Daoy (cell line): Measurements from ENCODE around the gene PRODH. TPM values are rescaled to one million over a fixed set of nuclear protein-coding genes. Genes with fewer than 3 reads are reported as not detected.
"Not testable (repeated sequence)": the region's sequence is repeated elsewhere in the genome, so short reads cannot be mapped to it uniquely, and the experiment has no call there.

Experiments used
- DNase-seq: peaks from one replicate; pipeline ENCODE4 v3.0.0-alpha.2; 2015; ENCODE audit warnings: low read depth
- total RNA-seq: library from RNA; depleted of rRNA; stranded (reverse); fragments of >200 nt; shearing (Covaris generic); gene quantifications from 2 replicates; pipeline ENCODE4 v1.2.3, GENCODE V29; 2014

The PRODH gene
- total RNA-seq, 1 experiment from 2014 or later, result 0.11 TPM

DNA sequence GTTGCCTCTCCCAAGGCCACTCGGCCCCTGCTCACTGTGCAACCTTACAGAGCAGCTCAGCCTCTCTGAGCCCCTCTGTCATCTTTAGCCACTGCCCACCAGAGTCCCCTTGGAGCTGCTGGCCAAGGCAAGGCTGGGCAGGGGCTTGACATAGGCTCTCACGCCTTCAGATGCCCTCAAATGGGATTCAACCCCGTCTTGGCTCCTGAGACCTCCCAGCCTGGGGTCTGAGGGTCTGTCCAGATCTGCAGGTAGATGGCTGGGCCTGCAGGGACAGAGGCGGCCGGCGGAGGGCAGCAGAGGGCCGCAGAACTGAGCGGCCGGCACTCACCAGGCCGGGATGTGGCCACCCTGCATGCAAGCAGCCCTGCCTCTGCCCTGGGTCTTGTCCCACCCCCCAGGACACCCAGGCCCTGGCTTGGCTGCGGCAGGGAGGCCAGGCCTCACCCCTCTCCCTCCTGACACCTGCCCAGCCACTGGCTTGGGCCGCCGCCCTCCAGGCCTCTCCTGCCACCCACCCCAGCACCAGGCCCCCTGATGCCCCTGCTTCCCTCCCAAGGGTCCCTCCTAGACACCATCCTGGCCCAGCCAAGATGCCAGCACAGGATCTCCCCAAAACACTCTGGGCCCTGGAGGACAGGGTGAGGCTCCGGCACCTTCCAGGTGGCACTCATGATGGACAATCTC, 18.4 kb upstream of the PRODH start:
- DNase-seq, result peak; percentile 64

DNA sequence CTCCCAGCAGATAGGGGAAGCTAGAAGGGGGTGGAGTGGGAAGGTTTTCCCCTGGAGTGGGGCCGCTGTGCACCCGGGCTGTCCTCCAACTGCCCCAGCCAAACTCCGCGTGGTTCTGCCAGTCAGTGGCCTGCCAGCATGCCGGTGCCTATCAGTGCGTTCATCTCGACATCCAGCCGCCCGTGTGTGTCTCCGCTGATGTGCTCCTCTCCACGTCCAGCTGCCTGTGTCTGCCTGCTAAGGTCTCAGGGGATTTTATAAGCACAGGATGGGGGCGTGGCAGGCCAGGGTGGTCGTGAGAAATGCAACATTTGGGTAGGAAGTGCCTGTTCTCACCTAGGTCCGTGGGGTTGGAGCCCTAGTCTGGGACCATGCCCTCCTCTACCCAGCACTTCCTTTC, 17.0 kb upstream of the PRODH start:
- not testable (repeated sequence) for DNase-seq

DNA sequence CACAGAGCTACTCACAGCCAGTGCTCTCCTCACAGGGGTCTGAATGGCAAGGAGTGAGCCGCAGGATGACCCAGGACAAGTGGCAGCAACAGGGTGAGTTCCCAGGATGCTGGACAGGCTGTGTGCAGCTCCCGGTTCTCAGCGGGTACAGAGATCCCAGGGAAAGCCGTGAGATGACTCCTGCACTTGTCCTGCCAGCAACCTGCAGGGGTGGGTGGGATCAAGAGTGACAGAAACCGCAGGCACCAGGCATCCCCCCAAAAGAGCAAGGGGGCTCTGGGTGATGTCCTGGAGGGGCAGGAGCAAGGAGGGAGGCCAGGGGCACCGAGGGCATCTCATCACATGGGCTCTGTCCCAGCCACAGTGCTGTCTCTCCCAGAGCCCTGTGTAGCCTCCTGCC, 15.9 kb upstream of the PRODH start:
- no peak for DNase-seq

DNA sequence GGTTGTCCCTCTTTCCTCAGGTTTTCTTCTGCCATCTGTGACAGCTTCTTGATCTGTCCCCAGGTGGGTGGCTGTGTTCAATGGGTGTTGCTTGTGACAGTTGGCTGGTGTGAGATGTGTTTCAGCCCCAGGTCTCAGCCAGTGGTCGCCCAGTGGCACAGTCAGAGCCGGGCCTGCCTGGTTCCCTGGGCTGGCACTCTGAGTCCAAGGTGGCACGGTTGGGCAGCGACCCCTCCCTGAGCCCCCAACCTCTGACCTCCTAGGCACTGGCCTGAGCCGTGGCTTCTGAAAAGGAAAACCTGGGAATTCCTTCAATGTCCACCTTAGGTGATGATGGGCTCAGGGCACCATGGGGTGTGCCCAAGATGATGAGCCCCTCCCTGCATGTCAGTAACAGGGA, 14.0 kb upstream of the PRODH start:
- no peak for DNase-seq

DNA sequence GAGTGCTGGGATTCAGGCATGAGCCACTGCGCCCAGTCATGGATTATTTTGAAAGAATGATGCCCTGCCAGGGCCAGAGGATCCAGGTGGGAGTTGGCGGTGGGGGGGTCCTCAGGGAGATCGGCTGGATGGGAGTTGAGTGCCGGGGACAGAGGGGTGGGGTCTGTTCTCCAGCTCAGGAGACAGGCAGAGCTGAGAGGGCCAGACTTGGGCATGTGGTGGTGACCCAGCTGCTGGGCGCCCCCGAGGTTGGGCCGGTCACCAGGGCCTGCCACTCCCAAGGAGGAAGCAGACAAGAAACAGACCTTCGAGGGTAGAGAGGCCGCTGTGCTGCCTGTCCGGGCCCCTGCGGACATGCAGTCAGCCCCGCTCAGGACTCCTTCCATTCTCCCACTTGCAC, 11.8 kb upstream of the PRODH start:
- DNase-seq, result no peak

DNA sequence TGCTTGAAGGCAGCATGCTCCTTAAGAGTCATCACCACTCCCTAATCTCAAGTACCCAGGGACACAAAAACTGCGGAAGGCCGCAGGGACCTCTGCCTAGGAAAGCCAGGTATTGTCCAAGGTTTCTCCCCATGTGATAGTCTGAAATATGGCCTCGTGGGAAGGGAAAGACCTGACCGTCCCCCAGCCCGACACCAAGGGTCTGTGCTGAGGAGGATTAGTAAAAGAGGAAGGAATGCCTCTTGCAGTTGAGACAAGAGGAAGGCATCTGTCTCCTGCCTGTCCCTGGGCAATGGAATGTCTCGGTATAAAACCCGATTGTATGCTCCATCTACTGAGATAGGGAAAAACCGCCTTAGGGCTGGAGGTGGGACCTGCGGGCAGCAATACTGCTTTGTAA, 11.0 kb upstream of the PRODH start:
- DNase-seq, result not testable (repeated sequence)

DNA sequence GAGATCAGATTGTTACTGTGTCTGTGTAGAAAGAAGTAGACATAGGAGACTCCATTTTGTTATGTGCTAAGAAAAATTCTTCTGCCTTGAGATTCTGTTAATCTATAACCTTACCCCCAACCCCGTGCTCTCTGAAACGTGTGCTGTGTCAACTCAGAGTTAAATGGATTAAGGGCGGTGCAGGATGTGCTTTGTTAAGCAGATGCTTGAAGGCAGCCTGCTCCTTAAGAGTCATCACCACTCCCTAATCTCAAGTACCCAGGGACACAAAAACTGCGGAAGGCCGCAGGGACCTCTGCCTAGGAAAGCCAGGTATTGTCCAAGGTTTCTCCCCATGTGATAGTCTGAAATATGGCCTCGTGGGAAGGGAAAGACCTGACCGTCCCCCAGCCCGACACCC, 2.6 kb upstream of the PRODH start:
- not testable (repeated sequence) for DNase-seq

DNA sequence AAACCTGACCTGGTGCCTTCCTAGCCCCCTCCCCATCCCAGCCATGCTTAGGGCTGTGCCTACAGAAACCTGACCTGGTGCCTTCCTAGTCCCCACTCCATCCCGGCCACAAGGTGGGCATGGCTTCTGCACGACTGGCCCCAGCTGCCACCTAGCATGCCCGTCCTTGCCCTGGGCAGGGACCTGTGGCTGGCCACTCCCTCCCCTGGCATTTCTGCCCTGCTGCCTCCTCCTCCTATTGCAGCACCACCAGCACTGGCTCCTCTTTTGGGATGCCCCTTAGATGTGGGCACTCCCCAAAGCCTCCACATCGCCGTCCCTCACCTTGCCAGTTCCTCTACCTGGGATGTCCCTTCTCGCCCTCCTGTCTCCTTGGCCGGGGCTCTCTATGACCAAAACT, 1.4 kb downstream of the PRODH start:
- DNase-seq, result not testable (repeated sequence)

DNA sequence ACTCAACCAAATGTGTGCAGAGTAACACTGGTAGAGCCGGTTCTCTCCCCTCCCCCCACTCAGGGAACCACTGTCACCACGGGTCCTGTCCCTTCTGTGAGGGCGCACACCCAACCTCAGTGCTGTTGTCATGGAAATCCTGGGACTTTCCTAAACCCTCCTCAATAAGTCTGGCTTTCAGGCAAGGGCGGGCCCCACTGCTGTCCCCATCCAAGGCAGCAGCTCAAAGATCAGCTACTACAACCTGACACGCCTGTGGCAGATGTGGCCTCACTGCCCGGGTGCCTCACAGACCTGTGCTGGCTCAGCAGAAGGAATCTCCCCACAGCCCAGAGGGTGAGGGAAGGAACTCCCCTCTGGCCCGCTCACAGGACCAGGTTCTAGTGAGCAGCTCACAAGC, 2.2 kb downstream of the PRODH start:
- no peak for DNase-seq

DNA sequence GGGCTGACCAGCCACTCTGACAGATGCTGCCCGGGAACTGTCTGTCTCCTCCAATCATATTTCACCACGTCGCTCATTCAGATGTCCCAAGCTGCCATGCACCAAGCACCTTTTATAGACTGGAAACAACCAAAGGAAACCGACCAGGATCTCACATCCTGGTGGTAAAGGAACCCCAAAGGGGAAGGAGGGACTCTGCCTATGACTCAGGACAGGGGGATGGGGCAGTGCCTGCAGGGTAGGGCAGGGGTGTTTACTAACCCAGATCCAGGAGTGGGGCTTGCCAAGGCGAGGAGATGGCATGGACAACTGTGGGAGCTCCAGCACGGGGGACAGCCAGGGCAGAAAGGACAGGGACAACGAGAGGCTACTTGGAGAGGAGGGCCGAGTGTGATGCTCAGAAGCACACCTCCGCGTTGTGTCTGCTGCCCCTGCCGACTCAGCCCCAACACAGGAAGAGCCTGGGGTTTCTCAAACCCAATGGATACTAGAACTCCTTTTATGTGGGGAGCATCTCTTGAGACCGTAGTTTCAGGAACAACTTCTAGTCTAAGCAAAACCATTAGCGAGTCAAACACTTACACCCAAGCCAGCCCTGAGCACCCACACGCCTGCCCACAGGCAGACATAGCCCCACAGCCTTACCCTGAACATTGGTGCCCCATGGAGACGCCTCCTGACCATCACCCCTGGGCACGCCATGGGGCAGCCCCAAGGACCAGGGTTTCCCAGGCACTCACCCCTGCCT, 4.0 kb downstream of the PRODH start:
- no peak for DNase-seq

DNA sequence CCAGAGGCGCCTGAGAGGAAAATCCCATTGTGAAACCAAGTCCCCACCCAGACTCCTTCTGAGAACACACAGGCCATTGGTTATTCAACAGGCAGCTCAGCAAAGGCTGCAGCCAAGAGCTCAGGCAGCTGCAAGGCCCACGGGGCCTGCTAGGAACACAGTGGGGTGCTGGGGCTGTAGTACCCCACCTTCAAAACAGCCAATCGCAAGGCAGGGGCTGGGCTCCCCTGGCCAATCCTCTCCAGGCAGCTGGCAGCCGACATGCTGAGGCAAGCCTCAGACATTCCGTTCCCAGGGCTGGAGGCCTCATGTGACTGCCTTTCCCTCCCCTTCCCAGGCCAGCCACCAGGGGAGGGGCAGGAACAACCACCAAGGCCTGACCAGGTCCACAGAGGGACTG, 6.6 kb downstream of the PRODH start:
- DNase-seq, result no peak

DNA sequence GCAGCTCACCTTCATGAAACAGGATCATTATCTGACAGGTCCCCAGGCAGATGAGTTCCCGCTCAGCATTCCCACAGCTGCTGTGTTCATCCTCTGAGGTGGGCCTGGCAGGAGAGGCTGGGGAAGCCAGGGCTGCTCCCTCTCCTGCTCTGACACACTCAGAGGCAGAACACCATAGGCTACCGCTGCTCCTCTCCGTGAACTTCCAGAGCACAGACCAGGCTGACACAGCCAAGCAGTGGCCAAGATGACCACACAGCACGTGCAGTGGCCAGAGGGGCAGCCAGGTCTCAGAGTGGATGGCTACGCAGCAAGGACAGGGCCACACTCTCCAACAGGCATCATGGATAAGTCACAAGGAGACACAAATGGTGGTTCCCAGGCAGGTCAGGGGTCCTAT, 8.5 kb downstream of the PRODH start:
- DNase-seq, result no peak

DNA sequence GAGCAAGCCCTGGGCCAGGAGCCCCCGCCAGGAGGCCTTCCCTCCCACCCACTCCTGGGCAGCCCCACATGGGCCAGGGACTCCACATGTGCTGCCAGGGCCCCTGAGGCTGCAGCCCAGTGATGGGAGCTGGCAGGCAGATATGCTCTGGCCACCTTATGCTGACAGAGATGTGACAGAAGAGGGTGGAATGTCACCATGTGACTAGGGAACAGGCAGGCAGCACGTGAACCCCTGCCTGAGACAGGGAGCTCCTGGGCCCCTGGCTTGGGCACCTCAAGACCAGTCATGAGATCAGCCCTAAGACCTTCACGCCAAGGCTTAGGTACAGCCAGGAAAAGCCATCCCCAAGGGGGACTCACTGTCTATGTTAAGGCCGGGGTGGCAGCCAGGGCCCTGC, 9.1 kb downstream of the PRODH start:
- no peak for DNase-seq

DNA sequence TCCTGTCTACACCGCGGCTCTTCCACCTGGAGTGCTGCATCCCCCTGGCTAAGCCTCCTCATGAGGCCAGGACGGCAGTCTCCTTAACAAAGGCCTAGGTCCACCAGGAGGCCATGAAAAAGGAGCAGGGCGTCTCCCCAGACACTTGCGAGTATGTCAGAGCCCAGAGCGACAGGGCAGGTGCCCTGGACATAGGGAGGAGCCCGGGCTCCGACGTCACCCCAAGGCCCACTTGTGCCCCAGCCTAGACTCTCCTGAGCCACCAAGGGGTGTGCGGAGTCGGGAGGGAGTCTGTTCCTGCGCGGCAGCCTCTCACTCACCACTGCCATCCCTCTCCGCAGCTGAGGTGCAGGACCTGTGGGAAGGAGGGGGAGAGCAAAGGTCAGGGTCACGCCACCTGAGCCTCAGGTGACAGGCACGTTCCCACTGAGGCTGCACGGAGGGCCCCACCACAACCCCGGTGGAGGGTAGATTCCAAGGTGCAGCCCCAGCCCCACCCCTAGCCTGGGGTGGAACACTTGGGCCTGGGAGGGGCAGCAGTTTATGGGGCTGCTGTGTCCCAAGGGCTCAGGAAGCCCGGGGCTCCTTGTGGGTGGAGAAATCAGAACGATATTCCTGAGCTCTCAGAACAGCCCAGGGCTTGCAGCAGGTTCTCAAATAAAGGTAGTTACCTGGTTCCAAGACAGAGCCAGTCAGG, 10.6 kb downstream of the PRODH start:
- DNase-seq, result no peak

DNA sequence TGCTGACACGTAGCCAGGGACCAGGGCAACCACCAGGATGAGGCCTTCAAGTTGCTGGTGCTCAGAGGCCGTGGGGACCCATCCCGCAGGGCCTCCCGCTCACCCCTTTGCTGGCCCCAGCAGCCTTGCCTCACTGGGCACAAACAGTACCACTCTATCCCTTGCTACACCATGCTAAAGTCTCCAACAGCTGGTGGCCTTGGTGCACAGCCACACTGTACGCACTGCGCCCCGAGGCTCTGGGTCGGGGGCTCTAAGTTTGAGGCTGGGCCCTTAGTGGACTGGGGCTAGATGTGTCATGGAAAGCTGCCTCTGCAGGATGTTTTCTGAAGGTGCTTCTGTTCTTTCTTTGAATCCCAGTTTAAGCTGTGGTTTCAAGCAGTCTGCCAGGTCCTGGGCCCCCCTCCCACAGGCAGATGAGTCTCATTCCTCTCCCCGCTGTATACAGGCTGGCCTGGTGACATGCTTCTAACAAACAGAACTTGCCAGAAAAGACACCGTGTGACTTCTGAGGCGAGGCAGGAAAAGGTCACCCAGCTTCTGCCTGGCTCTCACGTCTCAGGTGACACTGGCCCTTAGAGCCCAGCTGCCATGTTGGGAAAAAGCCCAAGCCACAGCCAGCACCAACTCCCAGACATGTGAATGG, 15.7 kb downstream of the PRODH start:
- not testable (repeated sequence) for DNase-seq

DNA sequence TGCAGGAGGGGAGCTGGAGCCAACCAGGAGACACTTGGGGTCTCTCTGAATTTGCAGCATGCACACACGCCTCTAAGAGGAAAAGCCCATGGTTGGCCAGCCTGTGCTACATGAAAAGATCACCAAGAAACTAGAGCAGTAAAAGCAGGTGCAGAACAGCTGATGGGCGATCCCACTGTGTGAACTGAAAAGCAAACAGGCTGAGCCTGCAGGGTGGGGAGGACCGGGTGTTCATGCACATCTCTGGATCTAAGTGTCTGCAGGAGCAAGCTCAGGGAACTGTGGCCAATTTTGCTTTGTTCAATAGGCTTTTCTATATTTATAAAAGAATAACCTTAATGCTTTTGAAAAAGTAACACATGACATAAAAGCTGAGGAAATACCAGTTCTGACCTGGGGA, 18.3 kb downstream of the PRODH start:
- not testable (repeated sequence) for DNase-seq

DNA sequence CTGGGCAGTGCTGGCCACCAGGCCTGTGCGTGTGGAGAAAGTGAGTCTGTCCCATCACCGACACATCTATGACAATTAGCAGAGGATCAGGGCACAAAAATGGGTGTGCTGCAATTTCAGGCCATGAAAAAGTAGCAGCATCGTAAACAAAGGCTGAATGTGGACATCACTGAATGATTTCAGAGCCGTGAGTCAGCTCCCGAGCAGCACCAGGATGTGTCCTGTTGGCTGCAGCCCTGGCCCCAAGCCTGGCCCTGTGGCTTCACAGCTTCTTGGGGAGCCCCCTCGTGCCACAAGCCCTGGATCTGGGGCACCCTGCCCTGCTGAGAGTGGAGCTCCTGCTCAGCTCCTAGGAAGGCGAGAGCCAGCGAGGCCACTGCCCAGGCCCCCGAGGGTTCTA, 20.5 kb downstream of the PRODH start:
- DNase-seq, result not testable (repeated sequence)

DNA sequence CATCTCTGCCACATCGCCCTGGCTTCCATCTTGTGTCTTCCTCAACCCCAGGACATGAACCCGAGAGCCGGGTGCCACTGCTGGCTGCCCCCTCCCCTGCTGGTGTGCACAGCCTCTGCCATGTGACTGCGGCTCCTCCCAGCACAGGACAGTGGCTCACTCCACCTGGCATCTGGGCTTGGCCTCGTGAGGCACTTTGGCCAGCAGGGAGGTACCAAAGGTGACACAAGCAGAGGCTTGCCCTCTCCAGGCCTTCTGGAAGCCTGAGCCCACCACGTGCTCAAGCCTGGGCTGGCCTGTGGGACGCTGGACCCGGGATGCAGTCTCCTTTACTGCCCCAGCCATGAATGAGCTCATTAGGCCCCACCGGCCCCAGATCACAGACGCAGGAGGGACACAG, 21.5 kb downstream of the PRODH start:
- DNase-seq, result not testable (repeated sequence)

DNA sequence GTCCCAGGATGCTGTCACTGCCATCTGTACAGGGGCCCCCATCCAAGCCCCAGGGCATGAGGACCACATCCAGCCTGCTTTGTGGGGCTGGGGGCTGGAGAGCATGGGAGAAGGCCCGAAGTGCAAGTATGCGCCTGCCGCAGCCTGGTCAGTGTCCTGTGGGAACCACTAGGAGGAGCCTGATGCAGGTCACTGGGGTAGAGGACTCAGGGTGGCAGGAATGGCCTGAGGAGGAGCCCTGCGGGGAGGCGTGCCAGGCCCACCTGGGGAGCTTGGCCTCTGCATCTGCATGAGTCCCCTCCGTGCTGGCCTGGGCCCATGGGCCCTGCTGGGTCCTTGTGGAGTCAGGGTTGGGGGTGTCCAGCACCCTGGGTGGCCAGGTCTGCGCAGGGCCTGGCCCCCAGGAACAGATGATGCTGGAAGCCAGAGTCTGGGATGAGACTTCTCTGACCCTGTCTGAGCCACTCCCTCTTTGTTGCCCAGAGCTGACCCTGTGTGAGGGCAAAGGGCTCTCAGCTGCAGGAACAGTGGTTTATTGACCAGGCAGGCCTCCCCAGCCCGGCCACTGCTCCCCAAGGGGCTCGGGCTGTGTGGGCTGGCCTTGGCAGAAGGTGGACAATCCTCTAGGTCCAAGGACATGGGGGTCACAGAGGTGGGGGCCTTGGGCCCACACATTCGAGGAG, 23.7 kb downstream of the PRODH start:
- DNase-seq, result not testable (repeated sequence)

DNA sequence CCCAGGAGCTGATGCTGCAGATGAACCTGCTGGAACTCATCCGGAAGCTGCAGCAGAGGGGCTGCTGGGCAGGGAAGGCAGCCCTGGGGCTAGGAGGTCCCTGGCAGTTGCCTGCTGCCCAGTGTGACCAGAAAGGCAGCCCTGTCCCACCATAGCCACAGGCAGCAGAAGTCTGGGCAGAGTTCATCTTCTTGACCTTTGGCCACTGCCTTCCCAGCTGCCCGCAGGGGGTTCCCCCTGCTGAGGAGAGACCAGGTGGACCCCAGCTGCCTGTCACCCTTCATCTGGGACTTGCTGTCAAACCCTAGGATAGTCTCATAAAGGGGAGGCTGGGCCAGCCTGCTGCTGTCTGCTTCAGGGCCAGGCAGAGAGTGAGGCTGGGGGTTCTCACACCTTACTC, 24.6 kb downstream of the PRODH start:
- DNase-seq, result not testable (repeated sequence)

DNA sequence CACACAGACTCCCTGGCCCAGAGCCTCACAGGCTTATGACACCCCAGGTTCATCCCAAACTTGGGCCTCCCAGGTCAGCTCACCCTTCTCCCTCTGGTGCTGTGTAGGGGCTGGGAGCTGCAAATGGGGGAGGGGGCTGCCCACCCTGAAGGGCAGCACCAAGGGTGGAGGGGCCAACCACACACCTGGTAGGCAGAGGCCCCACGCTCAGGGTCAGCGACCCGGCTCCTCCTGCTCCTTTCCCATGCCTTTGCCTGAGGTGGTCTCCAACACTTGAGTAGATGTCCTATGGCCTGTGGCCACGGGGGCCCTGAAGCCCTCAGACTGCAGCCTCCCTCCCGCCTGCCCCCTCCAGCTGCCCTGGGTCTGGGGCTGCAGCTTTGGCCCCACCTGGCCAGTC, 26.5 kb downstream of the PRODH start:
- no peak for DNase-seq

DNA sequence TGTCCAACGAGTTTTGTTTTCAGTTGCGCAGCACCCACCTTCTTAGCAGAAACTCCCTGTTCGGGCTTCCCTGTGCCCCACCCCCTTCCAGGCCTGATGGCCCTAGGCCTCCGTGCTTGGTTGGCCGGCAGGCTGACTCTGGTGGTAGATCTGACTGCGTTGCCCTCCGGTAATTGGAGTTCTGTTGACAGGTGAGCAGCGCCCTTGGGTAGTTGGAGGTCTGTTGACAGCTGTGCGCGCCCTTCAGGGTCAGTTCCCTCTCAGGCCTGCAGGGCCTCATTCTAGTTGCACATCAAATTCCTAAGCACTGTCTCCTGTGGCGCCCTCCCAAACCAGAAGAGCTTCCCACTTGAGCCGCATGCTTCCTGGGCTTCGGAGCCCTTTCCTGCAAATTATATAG, 29.2 kb downstream of the PRODH start:
- no peak for DNase-seq
